ENCODE measurements around the gene MAGEA9. TPM values are rescaled to one million over a fixed set of nuclear protein-coding genes. Genes with fewer than 3 reads are reported as not detected.
"Not testable (repeated sequence)": the region's sequence is repeated elsewhere in the genome, so short reads cannot be mapped to it uniquely, and the experiment has no call there.

MAGEA9 gene
- total and polyA plus RNA-seq, 4 donors, result not detected

DNA sequence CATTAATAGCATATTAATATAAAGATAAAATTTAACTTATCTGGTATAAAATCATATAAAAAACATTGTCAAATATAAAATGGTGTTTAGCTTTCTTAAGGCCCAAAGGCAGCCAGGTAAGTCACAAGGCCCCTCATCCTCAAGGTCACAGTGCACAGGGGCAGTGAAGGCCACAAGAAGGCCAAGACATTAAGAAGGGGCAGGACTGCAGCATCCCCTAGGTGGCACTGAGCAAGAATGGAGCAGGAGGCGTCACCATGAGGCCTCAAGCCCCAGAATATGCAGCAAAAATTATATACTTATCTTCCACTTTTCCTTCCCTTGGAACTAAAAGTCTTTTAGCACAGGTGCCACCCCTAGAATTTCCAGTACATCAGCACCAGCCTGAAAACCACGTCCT, 49.7 kb downstream of the MAGEA9 start:
- no peak for TF ChIP-seq JUND (IDR thresholded peaks at IDR 0.05)
- TF ChIP-seq, protein P1, sequence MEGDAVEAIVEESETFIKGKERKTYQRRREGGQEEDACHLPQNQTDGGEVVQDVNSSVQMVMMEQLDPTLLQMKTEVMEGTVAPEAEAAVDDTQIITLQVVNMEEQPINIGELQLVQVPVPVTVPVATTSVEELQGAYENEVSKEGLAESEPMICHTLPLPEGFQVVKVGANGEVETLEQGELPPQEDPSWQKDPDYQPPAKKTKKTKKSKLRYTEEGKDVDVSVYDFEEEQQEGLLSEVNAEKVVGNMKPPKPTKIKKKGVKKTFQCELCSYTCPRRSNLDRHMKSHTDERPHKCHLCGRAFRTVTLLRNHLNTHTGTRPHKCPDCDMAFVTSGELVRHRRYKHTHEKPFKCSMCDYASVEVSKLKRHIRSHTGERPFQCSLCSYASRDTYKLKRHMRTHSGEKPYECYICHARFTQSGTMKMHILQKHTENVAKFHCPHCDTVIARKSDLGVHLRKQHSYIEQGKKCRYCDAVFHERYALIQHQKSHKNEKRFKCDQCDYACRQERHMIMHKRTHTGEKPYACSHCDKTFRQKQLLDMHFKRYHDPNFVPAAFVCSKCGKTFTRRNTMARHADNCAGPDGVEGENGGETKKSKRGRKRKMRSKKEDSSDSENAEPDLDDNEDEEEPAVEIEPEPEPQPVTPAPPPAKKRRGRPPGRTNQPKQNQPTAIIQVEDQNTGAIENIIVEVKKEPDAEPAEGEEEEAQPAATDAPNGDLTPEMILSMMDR (IDR thresholded peaks at IDR 0.05; ENCODE audit: low read depth, low read length, missing input control), result no peak
- TF ChIP-seq FOXA2 (IDR thresholded peaks at IDR 0.05), result no peak
- no peak for TF ChIP-seq RAD21 (IDR thresholded peaks at IDR 0.05)
- TF ChIP-seq, protein P2, sequence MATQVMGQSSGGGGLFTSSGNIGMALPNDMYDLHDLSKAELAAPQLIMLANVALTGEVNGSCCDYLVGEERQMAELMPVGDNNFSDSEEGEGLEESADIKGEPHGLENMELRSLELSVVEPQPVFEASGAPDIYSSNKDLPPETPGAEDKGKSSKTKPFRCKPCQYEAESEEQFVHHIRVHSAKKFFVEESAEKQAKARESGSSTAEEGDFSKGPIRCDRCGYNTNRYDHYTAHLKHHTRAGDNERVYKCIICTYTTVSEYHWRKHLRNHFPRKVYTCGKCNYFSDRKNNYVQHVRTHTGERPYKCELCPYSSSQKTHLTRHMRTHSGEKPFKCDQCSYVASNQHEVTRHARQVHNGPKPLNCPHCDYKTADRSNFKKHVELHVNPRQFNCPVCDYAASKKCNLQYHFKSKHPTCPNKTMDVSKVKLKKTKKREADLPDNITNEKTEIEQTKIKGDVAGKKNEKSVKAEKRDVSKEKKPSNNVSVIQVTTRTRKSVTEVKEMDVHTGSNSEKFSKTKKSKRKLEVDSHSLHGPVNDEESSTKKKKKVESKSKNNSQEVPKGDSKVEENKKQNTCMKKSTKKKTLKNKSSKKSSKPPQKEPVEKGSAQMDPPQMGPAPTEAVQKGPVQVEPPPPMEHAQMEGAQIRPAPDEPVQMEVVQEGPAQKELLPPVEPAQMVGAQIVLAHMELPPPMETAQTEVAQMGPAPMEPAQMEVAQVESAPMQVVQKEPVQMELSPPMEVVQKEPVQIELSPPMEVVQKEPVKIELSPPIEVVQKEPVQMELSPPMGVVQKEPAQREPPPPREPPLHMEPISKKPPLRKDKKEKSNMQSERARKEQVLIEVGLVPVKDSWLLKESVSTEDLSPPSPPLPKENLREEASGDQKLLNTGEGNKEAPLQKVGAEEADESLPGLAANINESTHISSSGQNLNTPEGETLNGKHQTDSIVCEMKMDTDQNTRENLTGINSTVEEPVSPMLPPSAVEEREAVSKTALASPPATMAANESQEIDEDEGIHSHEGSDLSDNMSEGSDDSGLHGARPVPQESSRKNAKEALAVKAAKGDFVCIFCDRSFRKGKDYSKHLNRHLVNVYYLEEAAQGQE (IDR thresholded peaks at IDR 0.05), result no peak
- TF ChIP-seq FOXA1 (IDR thresholded peaks at IDR 0.05), result no peak
- TF ChIP-seq RXRA (IDR thresholded peaks at IDR 0.05), result no peak
- no peak for TF ChIP-seq EGR1 (IDR thresholded peaks at IDR 0.05; ENCODE audit: low read depth in 2 of 2)
- TF ChIP-seq NR2F2 (IDR thresholded peaks at IDR 0.05), result no peak
- TF ChIP-seq GABPA (IDR thresholded peaks at IDR 0.05 in 1 of 2, conservative IDR thresholded peaks at IDR 0.05 in 1 of 2), result no peak
- TF ChIP-seq, protein P3, sequence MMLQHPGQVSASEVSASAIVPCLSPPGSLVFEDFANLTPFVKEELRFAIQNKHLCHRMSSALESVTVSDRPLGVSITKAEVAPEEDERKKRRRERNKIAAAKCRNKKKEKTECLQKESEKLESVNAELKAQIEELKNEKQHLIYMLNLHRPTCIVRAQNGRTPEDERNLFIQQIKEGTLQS (IDR thresholded peaks at IDR 0.05), result no peak
- TF ChIP-seq TAF1 (conservative IDR thresholded peaks at IDR 0.05), result no peak
- no peak for TF ChIP-seq YY1 (IDR thresholded peaks at IDR 0.05)
- TF ChIP-seq, protein P4, sequence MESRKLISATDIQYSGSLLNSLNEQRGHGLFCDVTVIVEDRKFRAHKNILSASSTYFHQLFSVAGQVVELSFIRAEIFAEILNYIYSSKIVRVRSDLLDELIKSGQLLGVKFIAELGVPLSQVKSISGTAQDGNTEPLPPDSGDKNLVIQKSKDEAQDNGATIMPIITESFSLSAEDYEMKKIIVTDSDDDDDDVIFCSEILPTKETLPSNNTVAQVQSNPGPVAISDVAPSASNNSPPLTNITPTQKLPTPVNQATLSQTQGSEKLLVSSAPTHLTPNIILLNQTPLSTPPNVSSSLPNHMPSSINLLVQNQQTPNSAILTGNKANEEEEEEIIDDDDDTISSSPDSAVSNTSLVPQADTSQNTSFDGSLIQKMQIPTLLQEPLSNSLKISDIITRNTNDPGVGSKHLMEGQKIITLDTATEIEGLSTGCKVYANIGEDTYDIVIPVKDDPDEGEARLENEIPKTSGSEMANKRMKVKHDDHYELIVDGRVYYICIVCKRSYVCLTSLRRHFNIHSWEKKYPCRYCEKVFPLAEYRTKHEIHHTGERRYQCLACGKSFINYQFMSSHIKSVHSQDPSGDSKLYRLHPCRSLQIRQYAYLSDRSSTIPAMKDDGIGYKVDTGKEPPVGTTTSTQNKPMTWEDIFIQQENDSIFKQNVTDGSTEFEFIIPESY (IDR thresholded peaks at IDR 0.05), result no peak
- TF ChIP-seq HNF4A (conservative IDR thresholded peaks at IDR 0.05), result no peak
- Histone ChIP-seq H3K27ac (ENCODE audit: low read depth in 1 of 2, low read length in 2 of 2) (no peak overlapping the region), H3K4me3 (ENCODE audit: low read depth in 1 of 3, low read length in 3 of 3) (no peak overlapping the region), H3K27me3 (ENCODE audit: control insufficient read depth in 4 of 4, insufficient read depth in 4 of 4, low read length in 3 of 4) (no peaks in the 10 kb centered on the region), H3K9ac (ENCODE audit: low read depth in 1 of 2, low read length in 2 of 2) (no peak overlapping the region), H3K4me1 (ENCODE audit: control insufficient read depth in 4 of 4, insufficient read depth in 4 of 4, low read length in 3 of 4) (no peaks in the 10 kb centered on the region), H3K9me3 (ENCODE audit: control insufficient read depth in 4 of 4, low read length in 3 of 4) (no peaks in the 10 kb centered on the region), H3K36me3 (ENCODE audit: control insufficient read depth in 4 of 4, insufficient read depth in 3 of 4, low read depth in 1 of 4, low read length in 3 of 4) (no peaks in the 10 kb centered on the region)
- 94% methylated on average over 2 of the region's 2 CpGs for WGBS
- no peak for DNase-seq (ENCODE audit: low spot score)

DNA sequence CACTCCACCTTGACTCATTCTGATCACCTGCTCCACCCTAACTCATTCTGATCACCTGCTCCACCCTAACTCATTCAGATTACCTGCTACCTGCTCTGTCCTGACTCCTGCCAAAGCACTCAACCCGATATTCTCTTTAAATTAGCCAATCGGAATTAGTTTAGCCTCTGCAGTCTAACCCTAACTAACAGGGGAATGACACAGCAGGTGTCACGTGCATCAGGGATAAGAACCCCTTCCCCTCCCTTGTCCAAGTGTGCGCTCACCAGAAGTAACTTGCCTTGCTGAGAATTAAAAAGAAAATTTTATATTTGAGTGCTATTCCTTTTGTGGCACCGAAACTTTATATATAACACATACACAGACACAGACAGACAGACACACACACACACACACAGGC, 55.0 kb downstream of the MAGEA9 start:
- not testable (repeated sequence) for H3K9ac ChIP-seq (ENCODE audit: low read depth in 1 of 2, low read length in 2 of 2); H3K27me3 ChIP-seq (ENCODE audit: control insufficient read depth in 4 of 4, insufficient read depth in 4 of 4, low read length in 3 of 4); H3K36me3 ChIP-seq (ENCODE audit: control insufficient read depth in 4 of 4, insufficient read depth in 3 of 4, low read depth in 1 of 4, low read length in 3 of 4); DNase-seq (ENCODE audit: low spot score); H3K4me3 ChIP-seq (ENCODE audit: low read depth in 1 of 3, low read length in 3 of 3); H3K27ac ChIP-seq (ENCODE audit: low read depth in 1 of 2, low read length in 2 of 2); H3K9me3 ChIP-seq (ENCODE audit: control insufficient read depth in 4 of 4, low read length in 3 of 4); H3K4me1 ChIP-seq (ENCODE audit: control insufficient read depth in 4 of 4, insufficient read depth in 4 of 4, low read length in 3 of 4)
- 66% methylated on average over 5 of the region's 5 CpGs for WGBS

All from liver (tissue), 9 donors.